HG03066 (cell line): ENCODE results near the gene CCDC85C.

Experiments
- ATAC-seq: cut with Tn5 transposase; IDR thresholded peaks from one replicate; pipeline ENCODE4 v1.9.1; 2021; ENCODE audit warnings: low read depth; ENCODE audit not compliant: unreplicated experiment

CCDC85C gene

DNA sequence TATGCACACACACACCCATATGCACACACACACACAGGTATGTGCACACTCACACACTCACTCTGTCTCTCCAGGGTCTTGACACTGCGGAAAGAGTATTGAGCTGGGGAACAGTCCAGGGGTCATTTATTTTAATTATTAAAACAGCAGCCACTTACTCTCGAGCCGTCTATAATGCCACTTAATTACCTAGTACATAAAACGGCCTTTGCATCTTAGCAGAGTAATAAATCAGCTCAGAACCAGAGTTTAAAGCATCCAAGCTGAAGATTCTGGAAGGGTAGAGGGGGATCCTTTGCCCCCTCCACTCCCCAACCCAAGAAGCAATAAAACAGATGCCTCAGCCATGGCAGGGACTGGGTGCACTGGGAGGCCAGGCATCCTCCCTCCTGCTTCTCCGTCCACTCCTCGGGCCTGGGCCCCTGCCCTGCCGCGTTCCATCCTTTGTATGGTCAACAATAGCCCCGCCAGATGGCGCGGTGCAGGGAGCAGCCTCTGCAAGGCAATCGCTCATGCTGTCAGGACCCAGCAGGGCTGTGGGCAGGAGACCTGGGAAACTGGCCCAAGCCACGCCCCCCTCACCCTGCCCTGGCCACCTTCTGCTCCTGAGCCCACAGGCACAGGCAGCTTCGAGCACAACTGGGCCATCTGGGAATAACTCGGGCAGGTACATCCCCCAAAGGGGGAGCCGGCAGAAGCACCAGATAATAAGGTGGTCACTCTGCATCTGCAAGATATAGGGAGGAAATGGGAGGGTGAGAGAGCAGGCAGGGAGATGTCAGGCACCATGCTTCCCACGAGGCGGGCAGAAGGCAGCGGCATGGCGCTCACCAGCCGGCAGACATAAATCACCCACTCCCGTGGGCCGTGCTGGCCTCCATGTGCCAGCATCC, 40.9 kb downstream of the CCDC85C start:
- no peak for ATAC-seq

- ATAC-seq: no peak
Measured at GRCh38 chr14:99561864-99562263, 42.1 kb downstream of the CCDC85C start.

GRCh38 chr14:99560922-99561683, 42.9 kb downstream of the CCDC85C start:
- no peak for ATAC-seq

DNA sequence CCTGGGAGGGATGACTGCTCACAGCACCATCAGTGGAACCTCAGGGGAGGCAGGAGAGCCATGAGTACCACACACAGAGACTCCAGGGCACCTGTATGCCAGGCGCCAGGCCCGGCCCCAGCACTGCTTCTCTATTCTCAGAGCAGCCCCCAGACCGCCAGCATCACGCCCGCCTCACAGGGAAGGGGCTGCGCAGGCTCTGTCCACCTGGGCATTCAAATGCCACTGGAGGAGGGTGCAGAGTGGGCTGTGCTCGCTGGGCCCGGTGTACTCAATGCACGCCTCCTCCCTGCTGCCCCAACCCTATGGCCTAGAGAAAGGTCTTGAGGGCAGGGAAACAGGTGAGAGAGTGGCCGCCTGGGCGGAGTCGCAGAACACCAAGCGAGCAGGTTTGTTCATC, 43.6 kb downstream of the CCDC85C start:
- no peak for ATAC-seq

DNA sequence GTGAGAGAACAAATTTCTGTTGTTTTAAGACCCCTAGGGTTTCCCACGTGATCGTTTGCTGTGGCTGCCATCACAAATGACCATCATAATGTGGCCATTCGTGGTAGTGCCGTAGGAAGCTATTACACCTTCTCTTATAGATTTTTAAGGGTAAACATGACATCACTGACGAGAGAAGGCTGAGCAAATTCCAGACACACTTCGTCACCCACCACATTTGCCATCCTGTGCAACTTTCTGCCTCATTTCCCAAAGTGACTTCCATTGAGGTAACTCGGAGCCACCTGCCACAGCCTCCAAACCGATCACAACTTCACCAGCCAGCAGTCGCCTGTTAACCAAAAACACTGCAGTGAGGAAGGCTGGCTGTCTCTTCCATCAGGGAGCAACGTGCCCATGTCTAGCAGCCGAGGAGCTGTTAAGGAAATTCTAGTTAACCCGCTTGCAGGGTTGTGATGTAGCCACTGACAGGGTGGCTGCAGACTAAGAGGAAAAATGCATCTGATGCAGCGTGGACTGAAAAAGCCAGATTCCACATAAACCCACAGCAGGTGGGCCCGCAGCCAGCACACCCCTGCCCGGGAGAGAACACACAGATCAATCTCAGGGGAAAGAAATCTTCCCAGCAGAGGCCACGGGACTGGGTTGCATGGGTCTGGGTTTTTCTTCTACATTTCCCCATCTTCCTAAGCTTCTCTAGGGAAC, 44.6 kb downstream of the CCDC85C start:
- no peak for ATAC-seq

- ATAC-seq: no peak
Measured at GRCh38 chr14:99556134-99556791, 47.7 kb downstream of the CCDC85C start.

DNA sequence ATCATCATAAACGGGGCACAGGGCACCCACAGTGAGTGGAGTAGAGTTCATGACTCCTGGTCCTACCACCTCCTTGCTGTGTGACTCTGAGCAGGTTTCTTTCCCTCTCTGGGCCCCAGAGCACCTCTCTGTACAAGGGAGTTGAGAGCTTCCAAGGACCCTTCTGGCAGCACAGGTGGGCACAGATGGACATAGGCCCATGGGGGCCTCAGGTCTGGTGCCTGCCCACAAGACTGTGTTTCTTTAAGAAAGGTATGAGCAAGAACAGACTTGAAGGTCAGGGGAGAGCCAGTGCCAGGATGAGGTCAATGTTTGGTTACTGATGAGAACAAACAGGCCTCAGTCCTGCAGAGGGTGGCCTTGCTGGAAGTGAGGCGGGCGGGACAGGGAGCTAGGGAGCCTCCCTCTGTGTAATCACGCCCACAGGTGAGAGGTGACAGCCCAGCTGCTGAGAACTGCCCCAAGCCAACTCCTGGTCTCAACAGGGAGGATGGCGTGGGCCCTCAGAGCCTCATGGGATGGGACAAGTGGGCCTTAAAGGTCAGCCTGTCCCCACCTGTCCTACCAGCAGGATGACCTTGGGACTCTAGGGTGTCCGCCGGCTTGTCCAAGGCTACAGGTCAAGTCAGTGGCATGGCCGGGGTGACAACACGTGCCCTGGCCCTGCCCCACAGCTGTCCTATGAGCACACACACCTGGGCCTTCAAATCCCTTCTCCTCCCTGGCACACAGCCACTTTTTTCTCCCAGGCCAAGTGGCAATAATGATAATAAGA, 49.1 kb downstream of the CCDC85C start:
- no peak for ATAC-seq

DNA sequence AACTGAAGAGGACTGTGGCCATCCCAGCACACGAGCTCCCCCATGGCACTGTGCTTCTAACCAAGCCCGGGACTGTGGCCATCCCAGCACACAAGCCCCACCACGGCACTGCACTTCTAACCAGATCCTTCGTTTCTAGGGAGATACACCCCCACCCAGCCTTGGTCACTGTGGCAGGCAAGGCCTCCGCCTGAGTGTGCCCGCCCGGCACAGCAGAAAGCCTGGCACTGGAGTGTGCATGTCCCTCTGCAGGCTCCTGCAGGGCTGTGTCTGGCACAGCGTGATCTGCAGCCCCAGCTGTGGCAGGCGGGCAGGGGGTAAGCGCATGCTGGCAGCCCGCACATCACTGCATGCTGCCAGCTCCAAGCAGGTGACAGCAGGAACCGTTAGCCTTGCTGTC, 49.8 kb downstream of the CCDC85C start:
- ATAC-seq: no peak

GRCh38 chr14:99552572-99553216, 51.3 kb downstream of the CCDC85C start:
- ATAC-seq: no peak

DNA sequence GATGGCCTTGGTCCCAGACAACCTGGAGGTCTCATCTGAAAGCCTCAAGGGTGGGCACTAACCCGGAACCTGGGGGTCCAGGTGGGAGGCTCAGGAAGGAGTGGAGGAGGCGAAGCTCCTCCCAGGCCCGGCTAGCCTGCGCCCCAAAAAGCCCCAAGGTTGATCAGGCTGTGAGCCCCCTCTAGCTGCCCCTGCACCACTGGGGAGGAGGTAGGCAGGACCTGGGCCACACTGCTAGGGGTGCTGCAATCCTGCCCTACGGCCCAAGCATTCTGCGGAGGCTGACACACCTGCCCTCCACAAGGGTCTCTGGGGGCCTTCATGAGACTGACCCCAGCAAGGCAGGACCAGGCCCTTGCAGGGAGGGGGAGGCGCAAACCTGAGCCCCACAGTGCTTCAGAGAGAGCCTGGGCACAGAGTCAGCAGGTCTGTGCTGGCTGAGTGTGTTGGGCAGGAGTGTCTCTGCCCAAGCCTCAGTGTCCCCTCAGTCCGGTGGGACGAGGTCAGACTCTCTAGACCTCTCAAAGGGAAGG, 51.9 kb downstream of the CCDC85C start:
- no peak for ATAC-seq

DNA sequence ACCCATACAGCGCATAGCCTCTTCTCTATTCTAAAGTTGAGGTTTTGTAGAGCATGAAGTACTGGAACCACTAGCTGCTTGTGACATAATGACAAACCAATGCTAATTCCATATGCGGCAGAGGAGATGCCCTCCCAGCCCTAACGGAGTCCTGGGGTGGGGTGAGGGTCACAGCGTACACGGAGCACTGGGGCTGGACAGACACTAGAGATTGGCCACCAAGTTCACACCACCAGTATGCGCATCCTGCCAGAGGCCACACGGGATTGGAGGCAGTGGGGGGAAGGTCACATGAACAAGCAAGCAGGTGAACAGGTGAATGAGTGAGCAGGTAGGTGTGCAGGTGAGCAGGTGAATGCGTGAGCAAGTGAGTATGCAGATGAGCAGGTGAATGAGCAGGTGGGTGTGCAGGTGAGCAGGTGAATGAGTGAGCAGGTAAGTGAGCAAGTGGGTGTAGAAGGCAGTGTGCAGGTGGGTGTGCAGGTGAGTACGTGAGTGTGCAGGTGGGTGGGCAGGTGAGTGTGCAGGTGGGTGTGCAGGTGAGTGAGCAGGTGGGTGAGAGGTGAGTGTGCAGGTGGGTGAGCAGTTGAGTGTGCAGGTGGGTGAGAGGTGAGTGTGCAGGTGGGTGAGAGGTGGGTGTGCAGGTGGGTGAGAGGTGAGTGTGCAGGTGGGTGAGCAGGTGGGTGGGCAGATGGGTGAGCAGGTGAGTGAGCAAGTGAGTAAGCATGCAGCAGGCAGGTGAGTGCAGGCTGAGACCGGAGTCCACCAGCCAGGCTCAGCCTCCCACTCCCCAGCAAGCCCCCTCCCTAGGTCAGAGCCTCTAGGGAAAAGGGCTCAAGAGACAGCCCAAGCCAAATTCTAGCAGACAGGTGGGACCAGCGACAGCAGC, 52.7 kb downstream of the CCDC85C start:
- no peak for ATAC-seq

DNA sequence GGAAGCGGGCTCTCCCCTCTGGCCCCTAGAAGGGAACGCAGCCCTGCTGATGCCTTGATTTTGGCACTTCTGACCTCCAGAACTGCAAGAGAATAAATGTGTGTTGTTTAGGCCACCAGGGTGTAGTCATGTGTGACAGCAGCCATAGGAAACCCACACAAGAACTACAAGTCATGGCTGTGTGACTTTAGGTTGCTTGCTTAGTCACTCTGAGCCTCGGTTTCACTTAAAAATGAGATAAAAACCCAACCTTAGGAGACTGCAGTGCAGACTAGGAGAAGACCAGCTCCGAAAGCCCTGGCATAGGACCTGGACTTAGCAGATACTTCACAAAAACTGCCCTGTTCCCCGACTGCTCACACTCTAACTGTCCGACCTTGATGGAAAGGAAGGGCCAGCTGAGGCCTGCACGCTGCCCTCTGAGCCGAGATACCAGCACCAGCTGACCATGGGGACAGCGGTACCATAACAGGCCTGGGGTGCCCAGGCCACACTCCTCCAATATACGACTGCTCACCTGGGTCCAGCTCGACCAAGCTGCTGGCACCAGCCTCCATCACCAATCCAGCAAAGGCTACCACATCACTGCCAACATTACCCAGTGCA, 53.5 kb downstream of the CCDC85C start:
- ATAC-seq: no peak

- ATAC-seq: no peak
Measured at GRCh38 chr14:99549684-99550083, 54.3 kb downstream of the CCDC85C start.

DNA sequence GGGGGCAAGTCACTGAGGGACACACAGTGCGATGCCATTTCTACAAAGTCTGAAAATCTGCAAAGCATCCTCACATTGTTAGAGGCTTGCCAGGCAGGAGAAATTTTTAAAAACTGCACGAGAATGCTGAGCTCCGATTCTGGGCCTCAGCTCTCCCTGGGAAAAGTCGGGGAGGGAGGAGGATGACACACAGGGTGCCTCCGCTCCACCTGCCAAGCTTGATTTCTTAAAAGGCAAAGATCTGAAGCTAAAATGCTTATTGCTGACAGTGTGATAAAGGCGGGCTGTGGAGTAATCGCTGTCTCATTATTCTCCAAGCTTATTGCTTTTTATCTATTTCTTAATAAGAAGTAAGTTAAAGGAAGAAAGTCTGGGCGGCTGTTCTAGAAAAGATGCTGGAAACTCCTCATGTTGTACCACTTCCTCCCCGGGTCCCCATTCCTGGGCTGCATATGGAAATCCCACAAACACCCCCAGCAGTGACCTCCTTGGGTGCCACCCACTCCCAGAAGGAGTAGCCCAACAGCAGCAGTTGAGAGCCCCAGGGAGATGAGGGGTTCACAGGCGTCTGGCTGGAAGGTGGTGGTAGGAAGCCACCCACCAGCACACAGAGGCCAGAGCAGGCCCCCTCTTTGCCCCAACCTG, 55.0 kb downstream of the CCDC85C start:
- no peak for ATAC-seq

GRCh38 chr14:99548255-99548654, 55.8 kb downstream of the CCDC85C start:
- no peak for ATAC-seq

DNA sequence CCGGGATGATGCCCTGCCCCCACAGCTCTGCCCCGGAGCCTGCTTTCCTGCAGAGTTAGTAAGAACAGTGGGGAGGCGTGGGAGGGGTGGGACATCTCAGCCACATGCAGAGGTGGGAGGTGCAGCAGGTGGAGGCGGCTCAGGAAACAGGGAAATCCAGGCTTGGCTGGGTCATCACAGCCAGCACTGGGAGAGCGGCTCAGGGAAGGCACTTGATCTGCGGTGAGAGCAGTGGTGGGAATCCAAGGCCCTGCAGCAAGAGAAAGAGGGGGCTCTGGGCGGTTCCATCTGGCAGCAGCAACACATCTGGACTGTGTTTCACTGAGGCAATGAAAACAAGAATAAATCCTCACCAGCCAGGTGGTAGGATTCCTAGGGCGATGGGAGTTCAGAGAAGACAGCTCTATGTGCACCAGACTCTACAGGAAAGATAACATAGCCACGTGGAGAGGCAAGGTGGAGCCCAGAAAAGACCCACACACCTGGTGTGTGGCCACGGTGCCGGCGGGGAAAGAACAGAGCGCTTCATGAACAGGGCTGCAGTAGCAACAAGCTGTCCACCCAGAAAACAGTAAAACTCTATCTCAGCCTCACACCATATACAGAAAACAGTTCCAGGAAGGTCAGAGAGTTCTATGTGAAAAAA, 57.6 kb downstream of the CCDC85C start:
- no peak for ATAC-seq

DNA sequence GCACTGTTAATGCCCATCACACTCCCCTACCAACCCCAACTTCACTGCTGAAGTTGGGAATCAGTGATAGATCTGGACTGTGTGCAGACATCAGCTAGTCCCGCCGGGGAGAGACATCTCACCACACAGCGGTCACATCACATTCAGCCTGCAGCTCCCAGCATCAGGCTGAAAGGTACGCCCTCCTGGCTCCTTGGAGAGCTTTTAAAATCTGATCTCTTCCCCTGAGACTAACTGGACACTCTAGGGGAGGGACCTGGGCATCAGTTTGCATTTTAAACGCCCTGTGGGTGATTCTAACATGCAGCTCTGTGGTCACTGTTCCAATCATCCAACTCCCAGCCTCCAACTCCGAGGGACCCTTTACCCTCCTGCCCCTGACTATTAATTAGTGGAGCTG, 58.4 kb downstream of the CCDC85C start:
- ATAC-seq: no peak
